GM21717 (cell line): ENCODE data around the gene ESM1.

Experiments used
- ATAC-seq: cut with Tn5 transposase; IDR thresholded peaks from one replicate; pipeline ENCODE4 v1.9.1; 2021; ENCODE audit warnings: mild to moderate bottlenecking, moderate library complexity; ENCODE audit not compliant: unreplicated experiment

The ESM1 gene

GRCh38 chr5:54988218-54988617 lies 2.8 kb upstream of the ESM1 start:
- no peak for ATAC-seq

- ATAC-seq = no peak
These were observed 869 bp upstream of the ESM1 start for GRCh38 chr5:54986269-54986654.

- ATAC-seq = no peak
These were observed 3.5 kb downstream of the ESM1 start for GRCh38 chr5:54981928-54982327.

GRCh38 chr5:54975701-54976100 lies 9.7 kb downstream of the ESM1 start:
- ATAC-seq = no peak

GRCh38 chr5:54969856-54970828 lies 15.3 kb downstream of the ESM1 start:
- ATAC-seq = no peak

- ATAC-seq = no peak
These were observed 16.2 kb downstream of the ESM1 start for GRCh38 chr5:54969242-54969641.

GRCh38 chr5:54965806-54966205 lies 19.6 kb downstream of the ESM1 start:
- ATAC-seq = no peak

GRCh38 chr5:54964405-54964804 lies 21.0 kb downstream of the ESM1 start:
- no peak for ATAC-seq

- ATAC-seq = no peak
These were observed 25.5 kb downstream of the ESM1 start for GRCh38 chr5:54959673-54960418.

- ATAC-seq = no peak
These were observed 28.5 kb downstream of the ESM1 start for GRCh38 chr5:54956922-54957321.

GRCh38 chr5:54947187-54947586 lies 38.2 kb downstream of the ESM1 start:
- no peak for ATAC-seq

- no peak for ATAC-seq
These were observed 39.0 kb downstream of the ESM1 start for GRCh38 chr5:54946306-54946819.

- no peak for ATAC-seq
These were observed 41.0 kb downstream of the ESM1 start for GRCh38 chr5:54944364-54944763.

GRCh38 chr5:54942064-54942778 lies 43.2 kb downstream of the ESM1 start:
- no peak for ATAC-seq

GRCh38 chr5:54936201-54936600 lies 49.2 kb downstream of the ESM1 start:
- no peak for ATAC-seq

- ATAC-seq = no peak
These were observed 52.6 kb downstream of the ESM1 start for GRCh38 chr5:54932789-54933188.

- no peak for ATAC-seq
These were observed 54.7 kb downstream of the ESM1 start for GRCh38 chr5:54930736-54931135.
